ENCODE measurements around the gene DYNC2H1. TPM values are rescaled to one million over a fixed set of nuclear protein-coding genes. Genes with fewer than 3 reads are reported as not detected.
A peak's percentile ranks its signal among the peaks of the same experiment; 100 is the strongest.

Gene DYNC2H1
- total RNA-seq, 1 donor from 2014 or later = 18.6 TPM

DNA sequence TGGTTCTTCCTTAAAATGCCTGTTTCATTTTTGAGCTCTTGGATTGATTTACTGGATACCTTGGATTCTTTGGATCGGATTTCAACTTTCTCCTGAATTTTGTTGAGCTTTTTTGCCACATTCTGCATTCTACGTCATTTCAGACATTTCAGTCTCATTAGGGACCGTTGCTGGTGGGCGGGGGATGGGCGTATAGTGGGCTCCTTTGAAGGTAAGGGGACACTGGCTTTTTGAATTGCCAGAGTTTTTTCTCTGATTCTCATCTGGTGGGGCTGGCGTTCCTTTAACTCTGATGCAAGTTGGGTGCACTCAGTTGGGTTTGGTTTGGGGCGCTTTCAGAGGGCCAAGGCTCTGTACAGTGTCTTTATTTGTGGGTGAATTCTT is 216.5 kb downstream of the DYNC2H1 start:
- H3K4me3 Mint-ChIP-seq (ENCODE audit: low read depth) = no peak overlapping the region
- peaks cover 3% of the 10 kb centered on the region for H3K9me3 Mint-ChIP-seq (ENCODE audit: low read depth)
- no peaks in the 10 kb centered on the region for H3K27me3 Mint-ChIP-seq
- no peak for TF ChIP-seq CTCF (IDR thresholded peaks at IDR 0.05; ENCODE audit: unreplicated experiment)
- no peak overlapping the region for H3K27ac Mint-ChIP-seq
- peaks cover 9% of the 10 kb centered on the region for H3K4me1 Mint-ChIP-seq (ENCODE audit: low read depth)
- no peak for DNase-seq (ENCODE audit: low spot score, unreplicated experiment)
- peaks cover 18% of the 10 kb centered on the region for H3K36me3 Mint-ChIP-seq (ENCODE audit: insufficient read depth)

DNA sequence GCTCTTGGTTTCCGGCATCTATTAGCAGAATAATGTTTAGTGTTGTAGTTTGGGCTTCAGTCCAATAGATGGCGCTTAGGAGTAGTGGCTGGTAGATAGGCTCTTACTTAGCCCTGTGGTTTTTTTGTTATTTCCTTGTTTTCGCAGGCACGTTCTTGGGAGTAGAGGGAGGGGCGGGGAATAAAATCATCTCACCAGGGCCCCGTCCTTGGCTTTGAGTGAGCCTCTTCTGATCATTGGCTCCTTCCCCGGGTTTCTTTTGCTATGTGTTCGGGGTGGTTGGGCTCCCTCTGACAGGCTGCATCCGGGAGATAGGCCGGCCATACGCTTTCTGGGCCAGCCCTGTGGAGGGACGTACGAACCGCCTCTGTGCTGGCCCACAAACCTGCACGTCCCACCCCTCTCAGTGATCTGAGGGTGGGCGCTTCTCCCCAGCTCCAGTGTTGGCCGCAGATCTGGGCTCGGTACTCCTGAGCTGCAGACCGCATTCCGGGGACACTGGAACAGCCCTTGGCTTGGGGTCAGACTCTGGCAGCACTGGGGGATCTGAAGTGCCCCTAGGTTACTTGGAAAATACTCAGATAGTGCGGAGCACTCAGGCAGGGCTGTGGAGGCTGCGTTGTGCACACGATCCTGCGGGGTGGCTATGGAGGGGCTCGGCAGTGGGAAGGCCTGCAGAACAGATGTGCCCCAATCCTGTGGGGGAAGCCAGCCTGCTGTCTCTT is 217.0 kb downstream of the DYNC2H1 start:
- peaks cover 3% of the 10 kb centered on the region for H3K9me3 Mint-ChIP-seq (ENCODE audit: low read depth)
- no peaks in the 10 kb centered on the region for H3K27me3 Mint-ChIP-seq
- no peak overlapping the region for H3K4me3 Mint-ChIP-seq (ENCODE audit: low read depth)
- peak; percentile 63 for TF ChIP-seq CTCF (IDR thresholded peaks at IDR 0.05; ENCODE audit: unreplicated experiment)
- peaks cover 9% of the 10 kb centered on the region for H3K4me1 Mint-ChIP-seq (ENCODE audit: low read depth)
- H3K36me3 Mint-ChIP-seq (ENCODE audit: insufficient read depth) = peaks cover 19% of the 10 kb centered on the region
- DNase-seq (ENCODE audit: low spot score, unreplicated experiment) = no peak
- no peak overlapping the region for H3K27ac Mint-ChIP-seq

DNA sequence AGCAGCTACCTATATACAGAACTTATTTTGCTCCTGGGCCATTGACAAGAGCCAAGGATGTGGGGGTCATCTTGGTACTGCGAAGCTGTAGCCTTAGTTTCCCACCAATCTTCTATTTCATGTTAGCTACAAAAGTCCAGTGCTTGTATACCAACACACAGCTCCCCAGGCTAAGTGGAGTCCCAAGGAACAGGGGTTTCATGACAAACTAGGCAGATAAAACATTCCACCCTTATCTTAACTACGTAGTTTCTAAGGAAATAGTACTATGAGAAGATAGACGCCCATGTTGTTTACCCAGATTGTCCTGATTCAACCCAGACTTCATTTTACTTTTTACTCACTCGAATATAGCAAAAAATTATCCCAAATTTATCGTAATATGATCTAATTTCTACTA is 218.5 kb downstream of the DYNC2H1 start:
- H3K4me3 Mint-ChIP-seq (ENCODE audit: low read depth) = no peak overlapping the region
- no peak for TF ChIP-seq CTCF (IDR thresholded peaks at IDR 0.05; ENCODE audit: unreplicated experiment)
- peaks cover 9% of the 10 kb centered on the region for H3K4me1 Mint-ChIP-seq (ENCODE audit: low read depth)
- H3K27me3 Mint-ChIP-seq = no peaks in the 10 kb centered on the region
- no peak for DNase-seq (ENCODE audit: low spot score, unreplicated experiment)
- H3K36me3 Mint-ChIP-seq (ENCODE audit: insufficient read depth) = peaks cover 19% of the 10 kb centered on the region
- no peak overlapping the region for H3K27ac Mint-ChIP-seq
- H3K9me3 Mint-ChIP-seq (ENCODE audit: low read depth) = peaks cover 3% of the 10 kb centered on the region

- H3K9me3 Mint-ChIP-seq (ENCODE audit: low read depth) = no peaks in the 10 kb centered on the region
- H3K4me1 Mint-ChIP-seq (ENCODE audit: low read depth) = peaks cover 4% of the 10 kb centered on the region
- DNase-seq (ENCODE audit: low spot score, unreplicated experiment) = no peak
- H3K27me3 Mint-ChIP-seq = no peaks in the 10 kb centered on the region
- peaks cover 3% of the 10 kb centered on the region for H3K36me3 Mint-ChIP-seq (ENCODE audit: insufficient read depth)
- no peak overlapping the region for H3K27ac Mint-ChIP-seq
- no peak for TF ChIP-seq CTCF (IDR thresholded peaks at IDR 0.05; ENCODE audit: unreplicated experiment)
- no peak overlapping the region for H3K4me3 Mint-ChIP-seq (ENCODE audit: low read depth)
Observed at GRCh38 chr11:103332409-103332808, 223.2 kb downstream of the DYNC2H1 start.

- Mint-ChIP-seq H3K27ac (no peak overlapping the region), H3K36me3 (ENCODE audit: insufficient read depth) (peaks cover 5% of the 10 kb centered on the region), H3K4me3 (ENCODE audit: low read depth) (no peak overlapping the region), H3K27me3 (no peaks in the 10 kb centered on the region), H3K4me1 (ENCODE audit: low read depth) (no peaks in the 10 kb centered on the region), H3K9me3 (ENCODE audit: low read depth) (no peaks in the 10 kb centered on the region)
- no peak for DNase-seq (ENCODE audit: low spot score, unreplicated experiment)
- TF ChIP-seq CTCF (IDR thresholded peaks at IDR 0.05; ENCODE audit: unreplicated experiment) = no peak
Observed at GRCh38 chr11:103338621-103339484, 229.6 kb downstream of the DYNC2H1 start.

All from progenitor cell of endocrine pancreas (in vitro differentiated cells).